SK-N-MC (cell line): Measurements from ENCODE around the gene SCFD2.

Experiments used
- EZH2 ChIP-seq: fragments of 200-600 bp; sonication (generic); IDR thresholded peaks from one replicate; pipeline ENCODE4 v1.6.1; 2017; ENCODE audit warnings: antibody characterized with exemption
- FOXP2 ChIP-seq: optimal IDR thresholded peaks from 2 replicates; pipeline ENCODE3; 2011; ENCODE audit warnings: mild to moderate bottlenecking, moderate library complexity; ENCODE audit not compliant: insufficient read depth; ENCODE audit errors: extremely low read length, control extremely low read depth
- POLR2AphosphoS5 ChIP-seq: IDR thresholded peaks from 2 replicates; pipeline ENCODE4 v1.6.1; 2012; ENCODE audit warnings: mild to moderate bottlenecking, low read depth, low read length, borderline replicate concordance

DNA sequence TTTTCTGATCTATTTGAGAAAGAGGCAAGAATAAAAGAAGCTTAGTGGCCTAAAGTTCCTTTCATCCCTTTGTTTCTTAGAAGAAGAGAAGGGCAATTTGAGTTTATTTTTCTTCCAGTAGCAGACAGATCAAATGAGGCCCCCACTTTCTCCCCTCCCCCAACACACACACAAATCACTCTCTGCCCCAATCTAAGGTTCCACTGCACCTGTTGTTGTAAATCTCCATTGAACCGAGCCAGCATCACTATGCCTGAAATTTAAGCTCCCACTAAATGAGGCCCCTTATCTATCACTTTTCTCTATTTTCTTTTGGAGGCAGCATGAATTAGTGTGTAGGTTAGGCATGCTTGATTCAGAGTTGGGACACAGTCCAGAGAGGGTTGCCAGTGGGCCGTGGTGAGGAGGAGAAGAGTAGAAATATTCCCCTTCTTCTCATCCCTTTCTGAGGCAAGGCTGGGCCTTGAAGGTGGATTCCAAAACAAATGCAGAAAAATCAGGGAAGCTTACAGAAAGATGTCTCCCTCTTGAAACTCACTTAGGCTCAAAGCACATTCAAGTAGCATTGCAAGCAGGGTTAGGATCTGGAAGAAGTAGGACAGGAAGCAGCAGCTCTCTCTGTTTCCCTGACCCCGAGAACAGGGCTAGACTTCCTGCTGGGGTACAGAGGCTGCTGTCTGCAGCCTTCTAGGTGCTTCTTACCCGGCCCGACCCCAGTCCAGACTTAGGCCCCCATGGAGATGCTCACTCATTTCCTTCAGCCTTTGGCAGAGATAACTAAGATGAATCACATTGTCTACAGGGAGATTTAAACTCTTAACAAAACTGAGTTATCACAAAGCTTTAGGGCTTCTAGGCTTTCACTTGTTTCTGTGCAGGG, 433.0 kb downstream of the SCFD2 start:
- no peak for TF ChIP-seq POLR2AphosphoS5
- TF ChIP-seq EZH2 = no peak
- TF ChIP-seq FOXP2 = no peak
